HG03095 (cell line): ENCODE measurements around the gene POC1A.

ENCODE experiments used
- ATAC-seq: cut with Tn5 transposase; IDR thresholded peaks from one replicate; pipeline ENCODE4 v1.9.1; 2021; ENCODE audit warnings: moderate library complexity; ENCODE audit not compliant: unreplicated experiment

POC1A gene

GRCh38 chr3:52088445-52089367 is 65.5 kb downstream of the POC1A start:
- no peak for ATAC-seq

- ATAC-seq, result no peak
Observed at GRCh38 chr3:52087731-52088130, 66.5 kb downstream of the POC1A start.

- no peak for ATAC-seq
Observed at GRCh38 chr3:52086976-52087663, 67.1 kb downstream of the POC1A start.

GRCh38 chr3:52086461-52086860 is 67.8 kb downstream of the POC1A start:
- no peak for ATAC-seq

GRCh38 chr3:52085681-52086282 is 68.4 kb downstream of the POC1A start:
- ATAC-seq, result no peak

- ATAC-seq, result no peak
Observed at GRCh38 chr3:52084954-52085680, 69.1 kb downstream of the POC1A start.

GRCh38 chr3:52084216-52084945 is 69.8 kb downstream of the POC1A start:
- no peak for ATAC-seq

GRCh38 chr3:52083556-52084087 is 70.6 kb downstream of the POC1A start:
- ATAC-seq, result no peak

GRCh38 chr3:52082951-52083350 is 71.3 kb downstream of the POC1A start:
- no peak for ATAC-seq

GRCh38 chr3:52080830-52081719 is 73.1 kb downstream of the POC1A start:
- ATAC-seq, result no peak

GRCh38 chr3:52079958-52080357 is 74.3 kb downstream of the POC1A start:
- ATAC-seq, result no peak

GRCh38 chr3:52078781-52079560 is 75.3 kb downstream of the POC1A start:
- ATAC-seq, result no peak

- no peak for ATAC-seq
Observed at GRCh38 chr3:52077925-52078324, 76.3 kb downstream of the POC1A start.

GRCh38 chr3:52076896-52077780 is 77.1 kb downstream of the POC1A start:
- no peak for ATAC-seq

- no peak for ATAC-seq
Observed at GRCh38 chr3:52073490-52073889, 80.7 kb downstream of the POC1A start.

GRCh38 chr3:52072471-52072870 is 81.8 kb downstream of the POC1A start:
- ATAC-seq, result no peak

GRCh38 chr3:52072020-52072419 is 82.2 kb downstream of the POC1A start:
- no peak for ATAC-seq
